ENCODE measurements around the gene PLAAT3. TPM values are rescaled to one million over a fixed set of nuclear protein-coding genes. Genes with fewer than 3 reads are reported as not detected.
A peak's percentile ranks its signal among the peaks of the same experiment; 100 is the strongest.
"Not testable (repeated sequence)": the region's sequence is repeated elsewhere in the genome, so short reads cannot be mapped to it uniquely, and the experiment has no call there.

The PLAAT3 gene
- 45.4 and 60.1 TPM in 2 replicates for total RNA-seq (2014; rRNA removed; shearing (Covaris generic))

DNA sequence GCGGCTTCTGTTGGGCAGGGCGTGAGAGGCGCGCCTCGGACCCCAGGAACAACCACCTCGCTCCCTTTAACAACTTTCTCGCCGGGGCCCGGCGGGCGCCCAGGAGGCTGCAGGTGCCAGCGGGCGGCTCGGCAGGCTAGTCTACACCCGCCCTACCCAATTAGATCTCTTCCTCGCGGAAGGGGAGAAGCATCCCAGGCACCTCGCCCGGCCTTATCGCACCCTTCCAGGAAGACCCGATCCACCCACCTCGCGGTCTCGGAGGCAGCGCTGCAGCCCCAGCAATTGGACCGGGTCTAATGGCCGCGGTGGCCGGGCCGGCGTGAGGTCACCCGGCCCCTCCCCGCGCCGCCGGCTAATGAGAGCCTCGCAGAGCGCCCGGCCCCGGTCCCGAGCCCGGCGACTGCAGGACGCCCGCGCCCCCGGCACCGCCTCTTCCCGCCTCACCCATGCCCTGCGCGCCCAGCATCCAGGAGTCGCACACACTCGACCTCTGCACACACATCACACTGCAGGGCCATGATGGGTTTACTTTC is at the start of gene PLAAT3:
Gene PLAAT3, minus strand, starts transcription at position 298 of the 536 bp plus-strand sequence. CDS start 419 bp downstream, outside the sequence.
- peak; percentile 67 for DNase-seq (ENCODE audit: low spot score)

DNA sequence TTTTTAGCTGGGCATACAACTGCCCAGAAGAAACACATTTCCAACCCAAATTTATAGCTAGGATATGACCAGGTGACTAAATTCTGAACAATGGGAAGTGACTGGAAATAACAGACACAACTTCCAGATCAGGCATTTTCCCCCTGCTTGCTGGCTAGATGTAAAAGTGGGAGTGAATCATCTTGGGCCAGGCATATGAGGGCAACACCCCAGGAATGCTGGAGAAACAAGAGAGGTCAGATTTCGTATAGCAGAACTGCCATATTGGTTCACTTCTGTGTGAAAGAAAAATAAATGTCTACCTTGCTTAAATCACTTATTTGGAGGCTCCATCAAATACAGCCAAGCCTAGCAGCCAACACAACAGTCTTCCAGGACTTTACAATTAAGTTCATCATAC is 49.6 kb upstream of the PLAAT3 start:
- peak; percentile 62 for DNase-seq (ENCODE audit: low spot score)

DNA sequence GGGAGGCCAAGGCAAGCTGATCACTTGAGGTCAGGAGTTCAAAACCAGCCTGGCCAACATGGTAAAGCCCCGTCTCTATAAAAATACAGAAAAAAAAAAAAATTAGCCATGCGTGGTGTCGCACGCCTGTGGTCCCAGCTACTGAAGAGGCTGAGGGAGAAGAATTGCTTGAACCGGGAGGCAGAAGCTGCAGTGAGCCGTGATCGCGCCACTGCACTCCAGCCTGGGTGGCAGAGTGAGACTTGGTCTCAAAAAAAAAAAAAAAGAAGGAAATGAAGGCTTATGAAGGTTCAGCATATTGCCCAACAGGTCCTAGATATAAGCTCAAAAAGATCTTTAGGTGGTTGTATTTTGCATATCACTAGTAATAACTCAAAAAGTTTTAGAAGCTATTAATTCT is 46.7 kb upstream of the PLAAT3 start:
- DNase-seq (ENCODE audit: low spot score), result no peak

DNA sequence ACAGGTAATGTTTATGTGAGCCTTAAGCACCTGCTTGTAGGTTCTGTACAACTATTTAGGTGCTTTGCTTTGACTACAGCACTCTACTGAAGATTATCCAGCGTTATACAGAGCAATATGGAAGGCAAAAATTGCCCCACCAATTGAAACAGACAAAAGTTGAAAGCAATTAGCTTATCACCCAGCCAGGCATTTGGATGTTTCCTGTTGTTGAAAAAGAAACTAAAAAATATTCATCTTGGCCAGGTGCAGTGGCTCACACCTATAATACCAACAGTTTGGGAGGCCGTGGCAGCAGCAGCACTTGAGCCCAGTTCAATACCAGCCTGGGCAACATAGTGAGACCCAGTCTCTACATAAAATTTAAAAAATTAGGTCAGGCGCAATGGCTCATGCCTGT is 38.4 kb upstream of the PLAAT3 start:
- no peak for DNase-seq (ENCODE audit: low spot score)

DNA sequence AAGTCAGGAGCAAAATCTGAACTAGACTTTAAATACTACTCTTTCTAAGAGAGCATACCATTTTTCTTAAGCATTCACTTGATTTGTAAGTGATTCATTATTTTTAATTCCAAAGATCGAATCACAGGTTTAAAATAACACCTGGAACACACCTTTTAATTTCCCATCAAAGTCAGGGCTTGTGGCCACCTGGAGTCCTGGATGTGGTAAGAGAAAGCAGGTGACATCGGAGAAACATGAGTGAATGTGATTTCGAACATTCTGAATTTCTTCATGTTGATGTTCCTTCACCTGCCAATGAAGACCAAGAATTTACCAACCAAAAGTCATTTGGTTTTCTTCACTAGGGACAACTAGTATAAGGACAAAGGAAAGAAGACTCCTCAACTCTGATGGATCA is 29.0 kb upstream of the PLAAT3 start:
- no peak for DNase-seq (ENCODE audit: low spot score)

DNA sequence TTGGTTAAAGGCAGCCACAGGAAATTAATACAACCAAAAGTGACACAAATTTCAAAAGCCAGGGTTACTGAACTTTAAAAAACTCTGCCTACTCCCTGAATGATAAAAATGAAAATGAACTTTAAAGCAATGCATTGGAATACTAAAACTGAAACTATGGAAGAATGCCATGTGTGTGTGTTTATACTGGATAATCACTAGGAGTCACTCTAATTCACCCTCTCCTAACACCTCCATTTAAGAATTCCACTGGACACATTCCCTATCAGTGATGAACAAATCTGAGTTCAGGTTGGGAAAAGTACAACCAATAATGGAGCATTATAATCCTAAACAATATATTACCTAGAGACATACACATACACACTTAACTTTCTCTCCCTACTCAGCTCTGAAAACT is 27.5 kb upstream of the PLAAT3 start:
- peak; percentile 27 for DNase-seq (ENCODE audit: low spot score)

DNA sequence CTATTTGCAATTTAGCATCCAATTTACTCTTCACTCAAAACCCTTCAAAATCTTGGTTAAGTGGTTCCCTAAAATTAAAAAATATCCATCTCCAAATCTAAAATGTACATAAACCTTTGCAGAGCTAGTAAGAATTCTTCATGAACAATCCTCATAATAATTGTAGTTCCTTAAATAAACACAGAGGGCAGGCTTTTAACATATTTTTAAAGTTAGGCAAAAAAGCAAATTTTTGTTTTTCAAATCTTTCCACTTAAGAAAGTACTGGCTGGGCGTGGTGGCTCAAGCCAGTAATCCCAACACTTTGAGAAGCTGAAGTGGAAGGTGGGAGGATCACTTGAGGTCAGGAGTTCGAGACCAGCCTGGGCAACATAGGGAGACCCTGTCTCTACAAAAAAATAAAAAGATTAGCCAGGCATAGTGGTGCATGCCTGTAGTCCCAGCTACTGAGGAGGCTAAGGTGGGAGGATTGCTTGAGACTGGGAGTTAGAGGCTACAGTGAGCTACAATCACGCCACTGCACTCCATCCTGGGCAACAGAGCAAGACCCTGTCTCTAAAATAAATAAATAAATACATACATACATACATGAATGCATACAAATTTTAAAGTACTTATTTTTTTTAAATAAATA is 25.1 kb upstream of the PLAAT3 start:
- no peak for DNase-seq (ENCODE audit: low spot score)

DNA sequence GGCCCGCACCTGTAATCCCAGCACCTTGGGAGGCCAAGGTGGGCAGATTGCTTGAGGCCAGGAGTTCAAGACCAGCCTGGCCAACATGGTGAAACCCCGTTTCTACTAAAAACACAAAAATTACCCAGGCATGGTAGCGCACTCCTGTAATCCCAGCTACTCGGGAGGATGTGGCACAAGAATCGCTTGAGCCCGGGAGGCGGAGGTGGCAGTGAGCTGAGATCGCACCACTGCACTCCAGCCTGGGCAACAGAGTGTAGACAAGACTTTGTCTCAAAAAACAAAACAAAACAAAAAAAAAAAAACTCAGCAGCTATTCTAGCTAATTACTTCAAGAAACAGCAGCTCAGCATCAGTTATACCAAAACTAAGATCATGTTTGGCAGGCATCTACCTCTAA is 24.2 kb upstream of the PLAAT3 start:
- DNase-seq (ENCODE audit: low spot score), result not testable (repeated sequence)

DNA sequence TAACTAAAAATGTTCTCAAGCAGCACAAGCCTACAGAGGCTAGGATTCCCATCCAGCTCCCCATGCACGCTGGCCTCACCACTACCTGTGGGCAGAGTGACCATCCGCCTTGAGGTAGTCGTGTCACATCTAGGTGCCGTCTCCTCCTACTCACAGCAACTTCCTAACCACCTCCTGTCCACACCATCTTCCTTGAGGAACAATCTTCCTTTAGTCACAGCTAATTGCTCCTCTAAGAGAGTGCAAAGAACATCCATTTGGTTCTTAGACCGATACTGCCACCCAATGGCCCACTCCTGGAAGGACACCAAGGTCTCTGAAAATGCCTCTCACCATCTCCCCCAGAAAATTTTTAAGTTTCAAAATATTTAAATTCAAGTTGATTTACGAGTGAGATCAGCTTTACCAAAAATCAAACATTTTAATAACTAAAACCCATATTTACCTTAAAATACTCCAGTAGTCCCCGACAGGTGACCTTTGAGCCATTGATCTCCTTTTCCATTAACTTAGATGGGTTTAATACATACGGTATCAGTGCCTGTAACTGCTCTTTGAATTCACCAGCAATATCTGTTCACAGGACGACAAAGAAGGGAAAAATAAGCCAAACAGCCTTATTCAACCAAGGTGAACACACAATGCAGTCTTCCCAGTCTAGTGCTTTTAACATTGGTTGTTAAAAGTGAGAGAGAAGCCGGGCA is 21.7 kb upstream of the PLAAT3 start:
- peak; percentile 65 for DNase-seq (ENCODE audit: low spot score)

DNA sequence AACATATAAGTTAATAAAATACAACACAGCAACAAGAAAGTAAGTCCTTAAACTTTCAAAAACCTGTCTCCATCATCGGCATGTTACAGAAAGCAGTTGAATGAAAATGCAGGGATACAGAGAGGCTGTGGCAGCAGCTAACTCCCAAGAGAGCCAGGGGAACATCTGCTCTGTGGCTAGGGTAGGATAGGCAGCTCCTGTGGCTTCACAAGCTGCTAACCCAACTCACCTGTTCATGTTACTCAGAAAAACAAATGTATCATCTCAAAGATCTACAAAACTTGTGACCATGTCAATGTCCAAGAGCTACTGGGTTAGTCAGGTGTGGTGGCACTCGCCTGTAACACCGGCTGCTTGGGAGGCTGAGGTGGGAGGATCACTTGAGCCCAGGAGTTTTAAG is 15.2 kb upstream of the PLAAT3 start:
- no peak for DNase-seq (ENCODE audit: low spot score)

DNA sequence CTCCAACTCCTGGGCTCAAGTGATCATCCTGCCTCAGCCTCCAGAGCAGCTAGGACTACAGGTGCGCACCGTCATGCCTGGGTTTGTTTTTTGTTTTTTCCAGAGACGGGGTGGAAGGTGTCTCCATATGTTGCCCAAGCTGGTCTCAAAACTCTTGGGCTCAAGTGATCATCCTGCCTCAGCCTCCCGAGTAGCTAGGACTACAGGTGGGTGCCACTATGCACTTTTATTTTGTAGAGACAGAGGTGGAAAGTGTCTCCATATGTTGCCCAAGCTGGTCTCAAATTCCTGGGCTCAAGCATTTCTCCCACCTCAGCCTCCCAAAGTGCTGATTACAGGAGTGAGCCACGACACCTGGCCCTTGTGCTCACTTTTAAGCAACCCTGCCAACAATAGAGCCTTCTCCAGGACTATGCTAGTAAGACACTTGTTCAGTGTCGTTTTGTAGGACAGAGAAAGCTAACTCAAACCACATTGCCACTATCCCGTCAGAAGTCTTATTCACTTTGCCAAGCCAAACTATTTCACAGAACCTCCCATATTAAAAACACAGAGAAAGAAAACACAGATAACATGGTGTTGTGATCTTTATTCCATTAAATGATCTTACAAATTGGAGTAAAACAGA is 9.4 kb upstream of the PLAAT3 start:
- no peak for DNase-seq (ENCODE audit: low spot score)

DNA sequence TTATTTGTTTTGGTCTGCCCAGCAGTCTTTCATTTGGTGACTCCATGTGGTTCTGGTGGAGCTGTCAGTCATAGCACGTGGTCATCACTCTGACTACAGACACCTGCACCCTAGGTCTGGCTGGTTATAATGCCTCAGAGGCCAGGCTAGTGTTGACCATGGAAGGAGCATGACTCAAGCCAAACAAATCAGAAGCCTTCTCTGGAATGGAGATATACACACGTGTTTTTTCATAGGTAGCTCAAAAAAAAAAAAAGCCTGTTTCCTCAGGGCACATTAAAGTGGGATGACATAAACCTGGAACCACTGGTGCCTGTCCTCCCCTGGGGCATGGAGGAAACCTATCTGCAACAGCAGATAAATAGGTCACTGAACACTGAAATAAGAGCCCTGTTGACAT is 8.1 kb upstream of the PLAAT3 start:
- DNase-seq (ENCODE audit: low spot score), result no peak

DNA sequence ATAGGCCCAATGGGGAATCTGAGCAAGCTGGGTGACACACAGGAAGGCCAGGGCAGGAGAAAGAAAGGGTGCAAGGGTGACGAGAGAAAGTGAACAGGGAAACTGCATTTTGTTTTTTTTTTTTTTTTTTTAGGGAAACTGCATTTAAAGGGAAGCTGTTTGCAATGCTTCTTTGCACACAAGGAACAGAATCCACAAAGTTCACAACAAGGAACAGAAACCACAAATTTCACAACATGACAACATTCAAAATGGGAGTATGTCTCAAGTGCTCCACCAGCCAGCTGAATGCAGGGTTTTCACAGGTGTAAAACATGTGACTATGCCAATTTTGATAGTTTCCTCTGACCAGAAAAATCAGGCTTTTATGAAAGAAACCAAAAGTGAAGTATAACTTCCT is 6.8 kb upstream of the PLAAT3 start:
- no peak for DNase-seq (ENCODE audit: low spot score)

DNA sequence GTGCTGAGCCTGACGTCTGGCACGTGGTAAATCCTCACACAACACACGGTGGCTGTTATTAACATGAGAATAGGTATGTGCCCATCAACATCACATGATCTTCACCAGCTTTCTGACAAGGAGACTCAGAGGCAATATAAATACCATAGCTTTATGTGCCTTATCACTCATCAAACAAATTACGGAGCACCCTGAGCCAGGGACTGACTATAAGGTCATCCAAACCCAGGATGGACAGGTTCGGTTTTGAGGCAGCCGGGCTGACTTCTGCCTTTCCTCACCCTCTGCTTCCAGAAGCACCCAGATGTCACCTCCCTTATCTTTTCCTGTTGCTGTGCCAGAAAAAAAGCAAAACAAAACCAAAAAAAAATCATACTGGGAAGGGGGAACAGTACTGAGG is 5.7 kb upstream of the PLAAT3 start:
- DNase-seq (ENCODE audit: low spot score), result no peak

DNA sequence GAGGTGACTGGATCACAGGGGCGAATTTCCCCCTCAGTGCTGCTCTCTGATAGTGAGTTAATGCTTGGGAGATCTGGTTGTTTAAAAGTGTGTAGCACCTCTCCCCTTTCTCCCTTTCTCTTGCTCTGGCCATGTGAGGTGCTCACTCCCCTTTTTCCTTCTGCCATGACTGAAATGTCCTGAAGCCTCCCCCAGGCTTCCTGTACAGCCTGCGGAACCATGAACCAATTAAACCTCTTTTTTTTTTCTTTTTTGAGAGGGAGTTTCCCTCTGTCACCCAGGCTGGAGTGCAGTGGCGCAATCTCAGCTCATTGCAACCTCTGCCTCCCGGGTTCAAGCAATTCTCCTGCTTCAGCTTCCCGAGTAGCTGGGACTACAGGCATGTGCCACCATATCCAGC is 3.5 kb upstream of the PLAAT3 start:
- DNase-seq (ENCODE audit: low spot score), result not testable (repeated sequence)

DNA sequence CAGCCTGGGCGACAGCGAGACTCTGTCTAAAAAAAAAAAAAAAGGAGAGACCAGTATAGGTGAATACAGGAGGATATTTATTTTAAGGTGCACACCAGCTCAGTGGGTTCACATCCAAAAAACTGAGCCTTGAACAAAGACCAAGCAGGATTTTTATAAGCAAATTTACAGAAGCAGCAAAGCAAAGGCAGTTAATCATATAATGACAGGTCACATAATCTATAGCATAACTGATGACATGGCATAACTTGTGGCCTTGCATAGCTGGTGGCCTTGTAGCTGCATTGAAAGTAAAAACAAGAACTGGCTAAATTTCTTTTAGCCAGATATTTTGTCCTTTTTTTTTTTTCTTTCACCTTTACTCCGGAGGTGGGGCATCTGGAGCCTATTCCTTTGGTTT is 2.7 kb upstream of the PLAAT3 start:
- DNase-seq (ENCODE audit: low spot score), result no peak

DNA sequence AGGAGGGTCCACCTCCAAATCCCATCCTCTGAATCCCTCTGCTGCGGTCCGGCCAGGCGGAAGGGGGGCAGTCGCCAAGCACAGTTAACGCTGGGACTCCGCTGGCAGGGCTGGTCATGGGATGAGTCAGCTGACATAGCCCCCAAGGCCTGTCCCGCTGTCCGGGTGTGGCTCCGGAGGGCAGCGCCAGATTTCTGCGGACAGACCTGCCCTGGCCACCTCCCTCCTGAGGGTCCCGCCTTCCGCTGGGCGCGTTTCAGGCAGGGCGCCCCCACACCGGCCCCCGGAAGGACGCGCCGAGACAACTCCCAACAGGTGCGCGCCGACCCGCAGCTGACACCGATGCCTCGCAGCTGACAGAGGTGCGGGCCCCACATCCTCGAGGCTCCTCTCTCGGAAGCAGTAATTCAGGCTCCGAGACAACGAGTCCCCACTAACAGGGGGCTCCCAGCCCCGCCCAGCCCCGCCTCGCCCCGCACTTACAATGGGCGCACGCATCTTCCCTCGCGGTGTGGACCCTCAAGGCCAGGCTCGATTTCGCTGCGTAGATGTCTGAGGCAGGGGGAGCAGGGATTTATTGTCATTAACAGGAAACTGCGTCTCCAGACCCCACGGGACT is 607 bp downstream of the PLAAT3 start:
- DNase-seq (ENCODE audit: low spot score), result peak; percentile 51

DNA sequence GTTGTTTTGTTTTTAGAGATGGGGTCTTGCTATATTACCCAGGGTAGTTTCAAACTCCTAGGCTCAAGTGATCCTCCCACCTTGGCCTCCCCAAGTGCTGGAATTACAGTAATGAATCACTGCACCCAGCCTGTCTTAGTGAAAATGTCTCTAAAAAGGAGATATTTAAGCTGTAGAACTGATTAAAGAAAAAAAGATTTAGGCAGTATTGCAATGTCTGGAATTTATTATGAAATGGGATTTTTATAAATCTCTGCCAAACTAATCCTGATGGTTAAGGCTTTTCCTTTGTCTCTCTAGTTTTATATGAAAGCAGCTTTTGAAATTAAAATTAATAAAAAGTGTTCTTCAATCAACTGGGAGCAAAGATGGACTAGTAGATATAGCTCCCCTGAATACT is 2.1 kb downstream of the PLAAT3 start:
- DNase-seq (ENCODE audit: low spot score), result no peak

DNA sequence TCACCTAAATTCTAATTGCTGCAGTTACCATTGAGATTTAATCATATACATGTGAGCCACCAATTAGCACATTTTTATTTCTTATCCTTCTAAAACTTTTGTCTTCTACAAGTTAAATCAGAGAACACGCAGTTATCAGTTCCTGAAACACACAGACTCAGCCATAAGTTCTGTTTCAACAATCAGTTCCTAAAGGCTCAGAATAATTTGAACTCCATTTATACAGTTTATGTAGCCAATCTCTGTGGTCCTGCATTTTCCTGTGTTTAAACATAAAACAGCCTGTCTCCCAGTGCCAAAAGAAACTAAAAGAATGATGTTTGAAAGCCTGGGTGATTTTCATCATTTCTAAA is 2.9 kb downstream of the PLAAT3 start:
- no peak for DNase-seq (ENCODE audit: low spot score)

DNA sequence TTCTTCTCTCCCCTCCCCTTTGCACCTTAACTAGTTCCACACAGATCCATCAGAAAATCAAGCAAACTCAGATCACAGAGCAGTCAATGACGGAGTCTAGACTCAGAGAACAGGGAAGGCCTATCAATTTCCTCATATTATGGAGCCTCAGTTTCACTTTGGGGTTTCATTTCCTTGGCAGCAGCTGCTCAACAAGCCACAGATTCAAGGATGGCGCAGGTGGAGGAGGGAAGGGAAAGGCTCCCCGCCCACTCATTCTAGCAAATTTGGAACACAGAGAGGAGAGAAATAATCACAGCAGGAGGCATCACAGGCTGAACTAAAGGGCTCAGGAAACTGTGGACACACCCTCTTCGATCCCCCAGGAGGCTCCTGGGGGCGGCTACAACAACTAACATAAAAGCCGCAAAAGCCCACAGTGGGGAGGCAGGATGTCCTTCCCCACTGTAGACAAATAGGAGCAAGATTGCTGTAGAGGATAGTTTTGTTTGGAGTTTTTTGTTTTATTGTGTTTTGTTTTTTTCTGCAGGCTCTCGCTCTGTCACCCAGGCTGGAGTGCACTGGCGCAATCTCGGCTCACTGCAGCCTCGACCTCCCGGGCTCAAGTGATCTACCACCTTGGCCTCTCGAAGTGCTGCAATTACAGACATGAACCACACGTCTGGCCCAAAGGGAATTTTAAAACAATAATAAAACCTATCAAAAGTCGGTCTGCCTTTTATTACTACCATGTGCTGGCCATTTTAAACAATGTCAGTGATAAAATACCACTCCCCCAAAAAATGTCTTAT is 3.4 kb downstream of the PLAAT3 start:
- DNase-seq (ENCODE audit: low spot score), result peak; percentile 48

DNA sequence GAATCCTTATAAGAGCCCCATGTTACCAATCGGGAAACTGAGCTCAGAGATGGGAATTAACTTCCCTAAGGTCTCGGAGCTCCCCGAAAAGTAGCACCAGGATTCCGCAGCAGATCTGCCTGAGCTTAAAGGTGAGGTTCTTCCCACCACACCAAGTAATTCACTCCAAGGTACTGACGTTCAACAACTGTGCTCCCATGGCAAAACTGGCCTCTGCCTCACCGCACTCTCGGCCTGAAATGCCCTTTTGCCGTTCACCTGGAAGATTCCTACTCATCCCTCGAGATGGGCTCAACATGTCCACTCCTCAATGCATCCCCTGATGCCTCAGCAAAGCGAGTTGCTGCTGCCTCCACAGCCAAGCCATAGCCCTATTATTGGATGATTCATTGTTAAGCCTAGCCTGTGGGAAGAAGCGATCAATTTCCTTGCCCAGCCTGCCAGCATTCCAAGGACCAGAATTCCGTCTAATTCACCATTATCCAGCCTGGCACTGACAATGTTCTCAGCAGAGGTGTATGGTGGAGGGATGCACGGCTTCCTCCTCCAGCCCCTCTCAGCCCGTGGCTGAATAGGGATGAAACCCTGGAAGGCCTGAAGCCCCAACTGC is 4.2 kb downstream of the PLAAT3 start:
- no peak for DNase-seq (ENCODE audit: low spot score)

All from A172 (cell line).